ENCODE data around the gene ABCG2. TPM values are rescaled to one million over a fixed set of nuclear protein-coding genes. Genes with fewer than 3 reads are reported as not detected.

ABCG2 gene
- total and polyA plus RNA-seq, 2 of the 8 experiments (the other 6 are each of a cell fraction or from before 2014, with no cell fraction given): 2.4 to 4.6 TPM

DNA sequence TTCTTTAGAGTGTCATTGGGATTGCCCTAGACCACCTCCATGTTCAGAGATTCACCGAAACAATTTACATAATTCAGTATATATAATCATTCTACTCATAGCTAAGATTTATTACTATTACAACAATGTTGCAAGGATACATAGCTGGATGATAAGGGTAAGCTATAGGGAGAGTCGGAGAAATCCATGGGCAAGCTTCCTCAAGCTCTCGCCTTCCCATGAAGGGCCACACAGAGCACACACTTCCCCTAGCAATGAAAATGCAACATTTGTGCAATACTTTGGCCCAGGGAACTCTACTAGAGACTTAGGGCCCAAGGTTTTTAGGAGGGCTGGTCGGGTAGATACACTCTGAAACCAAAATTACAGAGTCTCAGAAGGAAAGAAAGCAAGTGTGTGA is 49.7 kb upstream of the ABCG2 start:
- Histone ChIP-seq H3K9me3 (ENCODE audit: insufficient read depth in 2 of 2, low read depth in 1 of 2, low read length in 1 of 2) (no peaks in the 10 kb centered on the region), H3K79me1 (ENCODE audit: low read depth, low read length) (no peaks in the 10 kb centered on the region), H2AK5ac (ENCODE audit: low read depth, low read length) (no peak overlapping the region), H3K4me3 (ENCODE audit: extremely low read depth in 1 of 4, insufficient read depth in 2 of 4, low read depth in 3 of 4, low read length in 4 of 4) (no peak overlapping the region), H2BK120ac (replicated peaks; ENCODE audit: low read depth, low read length) (no peak overlapping the region), H3K56ac (replicated peaks; ENCODE audit: insufficient read length, low read depth, low read length) (no peak overlapping the region), H3K4me2 (ENCODE audit: insufficient read depth in 1 of 2, low read depth in 2 of 2, low read length in 2 of 2) (no peak overlapping the region), H3K14ac (ENCODE audit: insufficient read length) (no peak overlapping the region), H3K9ac (replicated peaks in 1 of 4; ENCODE audit: extremely low read depth in 1 of 4, low read depth in 3 of 4, low read length in 3 of 4) (no peak overlapping the region), H2BK5ac (ENCODE audit: low read depth, low read length) (no peak overlapping the region), H4K20me1 (replicated peaks in 1 of 2; ENCODE audit: control insufficient read depth in 1 of 2, insufficient read depth in 2 of 2, low read length in 2 of 2) (no peaks in the 10 kb centered on the region), H2BK20ac (ENCODE audit: low read length) (0 out of 2 replicates have a peak overlapping the region, but pooled peaks have one; percentile 13), H3K27me3 (replicated peaks in 1 of 4; ENCODE audit: control insufficient read depth in 3 of 4, extremely low read depth in 1 of 4, insufficient read depth in 3 of 4, low read length in 3 of 4) (no peaks in the 10 kb centered on the region), H3K23ac (ENCODE audit: insufficient read length) (no peak overlapping the region), H2BK15ac (ENCODE audit: low read length) (no peak overlapping the region), H3K27ac (ENCODE audit: low read depth, low read length) (no peak overlapping the region), H3K79me2 (ENCODE audit: control insufficient read depth in 1 of 2, insufficient read depth in 2 of 2, low read length in 2 of 2) (no peaks in the 10 kb centered on the region), H4K91ac (replicated peaks; ENCODE audit: insufficient read length, low read length) (no peak overlapping the region), H2BK12ac (ENCODE audit: low read depth, low read length) (no peak overlapping the region), H3K4ac (replicated peaks; ENCODE audit: insufficient read length, low read depth, low read length) (no peak overlapping the region), H4K5ac (ENCODE audit: insufficient read length, low read depth, low read length) (no peak overlapping the region), H2AFZ (ENCODE audit: low read length) (no peak overlapping the region), H3K18ac (ENCODE audit: extremely low read depth, low read length) (no peak overlapping the region), H3K36me3 (ENCODE audit: control insufficient read depth in 2 of 4, insufficient read depth in 4 of 4, low read length in 3 of 4) (no peaks in the 10 kb centered on the region), H4K8ac (ENCODE audit: extremely low read depth, insufficient read depth, low read length) (no peak overlapping the region), H3K23me2 (ENCODE audit: low read depth, low read length) (no peaks in the 10 kb centered on the region), H3K4me1 (replicated peaks in 1 of 4; ENCODE audit: control insufficient read depth in 3 of 4, insufficient read depth in 4 of 4, low read length in 3 of 4) (peaks cover 0 to 2% (median under 1%) of the 10 kb centered on the region in 4 experiments; a peak in 2 of 7 replicates)
- ChIA-PET CTCF (ENCODE audit: partially characterized antibody) (interaction anchor here (0.6 to 8.7 kb wide), 6 partner anchors 16 to 355 kb away, joined by 3 to 79 read pairs (median 24); no protein-coding TSS in a partner anchor), POLR2A (ENCODE audit: partially characterized antibody) (interaction anchor here (1.0 kb wide), 1 partner anchor 166 kb away, joined by 3 read pairs; no protein-coding TSS in a partner anchor)
- FAIRE-seq: no peak
- TF ChIP-seq POLR2A (IDR thresholded peaks at IDR 0.05; ENCODE audit: control extremely low read depth in 1 of 2, low read depth in 2 of 2, low read length in 2 of 2): no peak
- no peak for TF ChIP-seq ZNF274 (IDR thresholded peaks at IDR 0.05; ENCODE audit: borderline replicate concordance, extremely low read depth, low read length)
- no peak for DNase-seq (ENCODE audit: low read depth in 1 of 2, low spot score in 2 of 2)
- 80% methylated on average over 4 of the region's 4 CpGs; no CpG with 5 or more reads in 1 of the 2 experiments for WGBS, 2 experiments (ENCODE audit: extremely low coverage in 1 of 2, insufficient coverage in 1 of 2, insufficient read length in 1 of 2, insufficient replicate concordance in 2 of 2, low coverage in 1 of 2, low lambda C conversion rate in 2 of 2, missing lambda C conversion rate in 1 of 2)
